PC-9 (cell line): ENCODE measurements around the gene FCMR. TPM values are rescaled to one million over a fixed set of nuclear protein-coding genes. Genes with fewer than 3 reads are reported as not detected.

Source experiments
- BruUV-seq: library from RNA; stranded (reverse); fragments of 400-500 nt; replicated peaks from 2 replicates; lab custom pipeline; 2021; lab: Mats Ljungman, UMichigan
- CTCF ChIA-PET: fragments of 300-600 bp; sonication (Branson Sonifier 250); formaldehyde crosslinking; loops from one replicate; lab custom pipeline; 2022; ENCODE audit warnings: antibody characterized with exemption; lab: Charles Lee
- POLR2A ChIA-PET: fragments of 300-600 bp; sonication (Branson Sonifier 250); formaldehyde crosslinking; loops from one replicate; lab custom pipeline; 2022; ENCODE audit warnings: antibody characterized with exemption; ENCODE audit not compliant: unreplicated experiment; lab: Charles Lee
- DNase-seq, 2 experiments: peaks; one replicate each; pipeline versions ENCODE4 v3.0.0 to v3.0.0-alpha.2; 2015 to 2022; ENCODE audit warnings: mixed read lengths in 1 of 2
- H2AFZ ChIP-seq: fragments of 200-600 bp; sonication (generic); 2 replicates; pipeline ENCODE4 v1.8.1; 2017; ENCODE audit warnings: antibody characterized with exemption
- H3F3A ChIP-seq: fragments of 200-600 bp; sonication (generic); 2 replicates; pipeline ENCODE4 v1.8.1; 2017; ENCODE audit warnings: antibody characterized with exemption, mild to moderate bottlenecking, low read depth; ENCODE audit not compliant: insufficient read depth
- H3K27ac ChIP-seq: fragments of 200-600 bp; sonication (generic); 2 replicates; pipeline ENCODE4 v1.6.1; 2016; ENCODE audit warnings: mixed run types
- H3K27me3 ChIP-seq: fragments of 200-600 bp; sonication (generic); 2 replicates; pipeline ENCODE4 v1.6.1; 2016; ENCODE audit warnings: low read depth, mixed run types; ENCODE audit not compliant: insufficient read depth
- H3K36me3 ChIP-seq: fragments of 200-600 bp; sonication (generic); 2 replicates; pipeline ENCODE4 v1.6.1; 2016; ENCODE audit warnings: low read depth, mixed run types
- H3K4me1 ChIP-seq: fragments of 200-600 bp; sonication (generic); replicated peaks from 2 replicates; pipeline ENCODE4 v1.6.1; 2016; ENCODE audit warnings: mixed run types; ENCODE audit not compliant: insufficient read depth
- H3K4me2 ChIP-seq: fragments of 200-600 bp; sonication (generic); 2 replicates; pipeline ENCODE4 v1.6.1; 2017; ENCODE audit warnings: mixed run types
- H3K4me3 ChIP-seq: fragments of 200-600 bp; sonication (generic); 2 replicates; pipeline ENCODE4 v1.6.1; 2016; ENCODE audit warnings: mixed run types
- H3K79me2 ChIP-seq: fragments of 200-600 bp; sonication (generic); 2 replicates; pipeline ENCODE4 v1.6.1; 2017; ENCODE audit warnings: low read depth, mixed run types
- H3K9me2 ChIP-seq: fragments of 200-600 bp; sonication (generic); 2 replicates; pipeline ENCODE4 v1.8.1; 2017; ENCODE audit warnings: mild to moderate bottlenecking; ENCODE audit not compliant: insufficient read depth
- H3K9me3 ChIP-seq: fragments of 200-600 bp; sonication (generic); 2 replicates; pipeline ENCODE4 v1.8.1; 2016; ENCODE audit warnings: low read depth; ENCODE audit not compliant: insufficient read depth
- H4K20me1 ChIP-seq: fragments of 200-600 bp; sonication (generic); 2 replicates; pipeline ENCODE4 v1.8.1; 2017; ENCODE audit not compliant: insufficient read depth
- CTCF ChIP-seq: fragments of 200-600 bp; sonication (generic); conservative IDR thresholded peaks from 2 replicates; pipeline ENCODE4 v1.6.1; 2017; ENCODE audit warnings: mixed run types, antibody characterized with exemption, mild to moderate bottlenecking, moderate library complexity
- EZH2 ChIP-seq: fragments of 200-600 bp; sonication (generic); IDR thresholded peaks from 2 replicates; pipeline ENCODE4 v1.8.0; 2017; ENCODE audit warnings: antibody characterized with exemption, low read depth
- intact Hi-C: fragments of 100-400 bp; cut with micrococcal nuclease; formaldehyde crosslinking; loops from one replicate; pipeline ENCODE4 v1.10.0; 2022; ENCODE audit not compliant: unreplicated experiment
- total RNA-seq: library from RNA; stranded (reverse); gene quantifications from 2 replicates; pipeline ENCODE4 v1.2.3, GENCODE V29; 2021

Gene FCMR
- total RNA-seq, 1 experiment from 2014 or later = 1.2 TPM

GRCh38 chr1:206957639-206958038 is 35.9 kb upstream of the FCMR start:
- H3K27me3 ChIP-seq = no peaks in the 10 kb centered on the region
- intact Hi-C loops = no loop called here
- TF ChIP-seq EZH2 (no peak), CTCF (no peak)
- peaks cover 30% of the 10 kb centered on the region for H3K4me1 ChIP-seq
- no peak overlapping the region for H3K4me3 ChIP-seq
- no peak overlapping the region for H3K27ac ChIP-seq
- no peaks in the 10 kb centered on the region for H3K36me3 ChIP-seq
- no peak overlapping the region for H2AFZ ChIP-seq
- no peaks in the 10 kb centered on the region for H3K9me3 ChIP-seq
- CTCF ChIA-PET = no interaction called here
- no TSS peak for BruUV-seq
- H3K9me2 ChIP-seq = no peaks in the 10 kb centered on the region
- no peaks in the 10 kb centered on the region for H4K20me1 ChIP-seq
- no peaks in the 10 kb centered on the region for H3K79me2 ChIP-seq
- POLR2A ChIA-PET = no interaction called here
- no peak overlapping the region for H3K4me2 ChIP-seq
- no peaks in the 10 kb centered on the region for H3F3A ChIP-seq
- DNase-seq = no peak

GRCh38 chr1:206955476-206956451 is 34.0 kb upstream of the FCMR start:
- H3K36me3 ChIP-seq = no peaks in the 10 kb centered on the region
- no peak overlapping the region for H2AFZ ChIP-seq
- H3K4me1 ChIP-seq = peaks cover 30% of the 10 kb centered on the region
- H3K4me2 ChIP-seq = no peak overlapping the region
- H4K20me1 ChIP-seq = no peaks in the 10 kb centered on the region
- H3K9me3 ChIP-seq = no peaks in the 10 kb centered on the region
- no peaks in the 10 kb centered on the region for H3K79me2 ChIP-seq
- no peak overlapping the region for H3K4me3 ChIP-seq
- no peak for DNase-seq
- no peaks in the 10 kb centered on the region for H3K27me3 ChIP-seq
- TF ChIP-seq CTCF = no peak
- no peak for TF ChIP-seq EZH2
- no peak overlapping the region for H3K27ac ChIP-seq
- POLR2A ChIA-PET = no interaction called here
- BruUV-seq = no TSS peak
- intact Hi-C loops = no loop called here
- CTCF ChIA-PET = no interaction called here
- H3F3A ChIP-seq = no peaks in the 10 kb centered on the region
- no peaks in the 10 kb centered on the region for H3K9me2 ChIP-seq

GRCh38 chr1:206954459-206955342 is 33.0 kb upstream of the FCMR start:
- CTCF ChIA-PET = interaction anchor here (0.7 kb wide), 1 partner anchor 11 kb away, joined by 4 read pairs; no protein-coding TSS in a partner anchor
- H3K9me2 ChIP-seq = no peaks in the 10 kb centered on the region
- no peaks in the 10 kb centered on the region for H3K27me3 ChIP-seq
- peak in 1 of 2 experiments; percentile 72 for DNase-seq
- no TSS peak for BruUV-seq
- intact Hi-C loops = no loop called here
- POLR2A ChIA-PET = interaction anchor here (0.8 to 1.0 kb wide), 2 partner anchors 11 to 78 kb away, joined by 3 to 18 read pairs; partner anchors contain the start of gene C1orf116
- H3F3A ChIP-seq = no peaks in the 10 kb centered on the region
- H3K27ac ChIP-seq = peak overlapping the region; percentile 64
- H2AFZ ChIP-seq = no peak overlapping the region
- peak overlapping the region; percentile 56 for H3K4me2 ChIP-seq
- H3K4me1 ChIP-seq = peaks cover 30% of the 10 kb centered on the region
- no peaks in the 10 kb centered on the region for H3K9me3 ChIP-seq
- TF ChIP-seq CTCF (peak; percentile 28; the same call in 1 of the 2 replicates), EZH2 (no peak)
- no peaks in the 10 kb centered on the region for H4K20me1 ChIP-seq
- no peak overlapping the region for H3K4me3 ChIP-seq
- H3K36me3 ChIP-seq = no peaks in the 10 kb centered on the region
- H3K79me2 ChIP-seq = no peaks in the 10 kb centered on the region
